HG03135 (cell line): ENCODE measurements around the gene WFS1.
A peak's percentile ranks its signal among the peaks of the same experiment; 100 is the strongest.

Experiments used
- ATAC-seq: cut with Tn5 transposase; IDR thresholded peaks from one replicate; pipeline ENCODE4 v1.9.1; 2021; ENCODE audit warnings: mild to moderate bottlenecking, moderate library complexity; ENCODE audit not compliant: unreplicated experiment

The WFS1 gene

DNA sequence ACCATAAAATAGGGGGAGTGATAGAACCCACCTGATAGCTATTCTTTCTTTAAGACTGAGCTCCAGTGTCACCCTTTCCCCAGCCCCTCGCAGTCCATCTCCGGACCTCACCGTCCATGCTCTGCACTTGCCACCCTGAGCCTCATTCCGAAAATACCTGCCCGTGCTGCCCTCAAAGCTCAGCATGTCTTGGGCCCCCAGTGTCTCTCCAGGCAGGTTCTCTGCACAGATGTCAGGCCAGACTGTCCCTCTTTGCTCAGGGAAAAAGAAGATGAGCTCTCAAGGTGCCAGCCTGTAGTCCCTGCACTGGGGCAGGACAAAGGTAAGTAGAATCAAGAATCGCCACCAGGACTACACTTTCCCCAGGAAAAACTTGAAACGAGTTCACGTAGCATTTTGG is 9.8 kb upstream of the WFS1 start:
- no peak for ATAC-seq

DNA sequence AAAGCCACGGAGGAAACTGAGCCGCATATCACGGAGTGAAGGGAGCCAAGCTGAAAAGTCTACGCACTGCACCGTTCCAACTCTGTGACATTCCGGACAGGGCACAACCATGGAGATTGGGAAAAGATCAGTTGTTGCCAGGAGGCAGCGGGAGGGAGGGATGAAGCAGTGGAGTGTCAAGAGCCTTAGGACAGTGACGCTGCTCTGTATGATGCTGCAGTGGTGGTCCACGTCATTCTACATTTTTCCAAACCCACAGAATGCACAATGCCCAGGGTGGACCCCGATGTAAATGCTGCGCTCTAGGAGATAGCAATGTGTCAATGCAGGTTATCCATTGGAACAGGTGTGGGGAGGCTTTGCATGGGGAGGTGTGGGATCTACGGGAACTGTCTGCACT is 7.5 kb upstream of the WFS1 start:
- ATAC-seq: no peak

DNA sequence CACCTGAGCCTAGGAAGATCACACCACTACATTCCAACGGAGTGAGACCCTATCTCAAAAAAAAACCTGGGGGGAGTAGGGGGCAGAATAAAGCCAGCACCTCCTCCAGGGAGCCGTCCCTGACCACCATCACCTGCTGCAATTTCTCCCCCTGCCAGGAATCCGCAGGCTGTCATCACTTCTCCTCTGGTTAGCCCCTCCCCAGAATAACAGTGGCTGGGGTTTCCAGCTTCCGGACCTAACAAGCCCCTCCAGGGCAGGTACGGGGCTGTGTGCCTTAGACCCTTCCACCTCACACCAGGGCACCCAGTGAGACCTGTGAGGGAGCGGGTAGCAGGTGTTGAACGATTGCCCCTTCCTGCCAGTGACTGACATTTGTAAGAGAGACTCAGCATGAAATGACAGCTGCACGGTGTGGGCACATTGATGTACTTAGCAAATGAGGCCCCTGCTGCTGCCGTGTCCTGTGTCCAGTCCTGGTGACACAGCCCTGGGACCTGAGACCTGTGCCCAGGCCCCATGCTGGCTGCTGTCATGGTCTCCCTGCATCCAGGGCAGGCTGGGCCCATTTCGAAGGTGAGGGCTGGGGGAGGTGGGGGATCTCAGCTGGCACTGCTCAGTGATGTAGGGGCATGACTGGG is 6.7 kb upstream of the WFS1 start:
- no peak for ATAC-seq

DNA sequence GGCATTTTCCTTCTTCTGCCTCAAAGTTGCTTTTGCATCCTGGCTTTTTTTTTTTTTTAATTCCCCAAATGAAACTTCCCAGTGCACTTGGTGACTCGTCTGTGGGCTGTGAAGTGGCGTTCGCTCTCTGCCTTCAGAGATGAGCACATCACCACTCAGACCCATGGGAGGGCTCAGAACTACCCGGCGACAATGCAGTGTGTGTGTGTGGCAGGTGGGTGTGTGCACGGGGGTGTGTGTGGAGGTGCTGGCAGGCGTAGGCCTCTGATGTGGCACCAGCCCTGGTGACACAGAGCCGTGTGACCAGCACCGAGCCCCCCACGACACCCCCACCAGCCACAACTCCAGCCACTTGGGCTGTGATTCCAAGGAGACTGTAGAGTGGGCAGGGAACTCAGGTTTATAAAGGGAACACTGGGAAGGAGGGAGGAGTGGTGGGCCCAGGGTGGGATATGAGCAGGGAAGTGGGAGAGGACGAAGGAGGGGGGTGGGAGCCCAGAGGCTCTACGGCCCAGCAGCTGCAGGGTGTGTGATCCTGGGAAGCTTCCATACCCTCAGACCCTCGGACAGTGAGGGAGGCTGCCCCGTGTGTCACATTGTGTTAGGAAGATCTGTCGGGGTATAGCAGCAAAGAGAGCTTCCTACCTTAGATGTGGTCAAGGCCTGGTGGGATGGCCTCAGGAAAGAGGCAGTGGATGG is 6.0 kb upstream of the WFS1 start:
- ATAC-seq: no peak

DNA sequence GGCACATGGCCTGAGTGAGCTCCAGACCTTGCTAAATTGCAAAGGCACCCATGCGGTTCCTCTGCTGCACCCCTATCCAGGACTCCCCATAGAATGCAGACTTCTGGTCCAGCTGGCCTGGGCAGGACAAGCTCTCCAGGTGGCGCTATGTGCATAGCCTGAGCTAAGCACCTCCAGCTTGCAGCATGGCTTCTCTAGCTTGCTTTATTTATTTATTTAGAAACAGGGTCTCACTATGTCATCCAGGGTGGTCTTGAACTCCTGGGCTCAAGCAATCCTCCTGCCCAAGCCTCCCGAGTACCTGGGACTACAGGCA is 5.5 kb upstream of the WFS1 start:
- ATAC-seq: no peak

DNA sequence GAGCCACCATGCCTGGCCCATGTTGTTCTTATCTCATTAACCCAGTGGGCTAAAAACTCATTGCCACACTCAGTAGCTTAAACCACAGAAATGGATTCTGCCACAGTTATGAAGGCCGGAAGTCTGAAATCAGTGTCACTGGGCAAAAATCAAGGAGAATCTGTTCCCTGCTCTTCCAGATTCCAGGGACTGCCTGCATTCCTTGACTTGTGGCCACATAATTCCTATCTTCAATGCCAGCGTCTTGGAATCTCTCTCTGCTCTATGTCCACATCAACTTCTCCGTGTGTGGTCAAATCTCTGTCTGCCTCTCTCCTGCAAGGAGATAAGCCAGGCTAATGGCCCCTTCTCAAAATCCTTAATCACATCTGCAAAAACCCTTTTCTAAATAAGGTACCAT is 4.1 kb upstream of the WFS1 start:
- ATAC-seq: no peak

DNA sequence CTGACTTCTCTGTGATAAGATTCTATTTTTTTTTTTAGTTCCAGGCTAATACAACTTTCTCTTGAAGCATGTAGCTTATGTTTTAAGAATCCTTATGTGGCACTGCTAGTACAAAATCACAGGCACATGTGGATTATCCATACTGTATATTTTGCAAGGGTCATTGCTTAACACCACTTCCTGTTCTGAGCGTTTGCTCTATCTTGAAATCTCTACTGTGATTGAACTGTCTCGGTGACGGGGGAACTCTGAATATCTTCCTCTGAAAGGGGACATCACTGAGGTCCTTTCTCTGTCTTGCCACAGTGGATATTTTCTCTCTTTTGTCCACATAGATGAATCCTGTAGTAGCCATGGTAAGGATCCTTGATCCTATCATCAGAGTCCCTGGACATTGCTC is 2.1 kb upstream of the WFS1 start:
- no peak for ATAC-seq

DNA sequence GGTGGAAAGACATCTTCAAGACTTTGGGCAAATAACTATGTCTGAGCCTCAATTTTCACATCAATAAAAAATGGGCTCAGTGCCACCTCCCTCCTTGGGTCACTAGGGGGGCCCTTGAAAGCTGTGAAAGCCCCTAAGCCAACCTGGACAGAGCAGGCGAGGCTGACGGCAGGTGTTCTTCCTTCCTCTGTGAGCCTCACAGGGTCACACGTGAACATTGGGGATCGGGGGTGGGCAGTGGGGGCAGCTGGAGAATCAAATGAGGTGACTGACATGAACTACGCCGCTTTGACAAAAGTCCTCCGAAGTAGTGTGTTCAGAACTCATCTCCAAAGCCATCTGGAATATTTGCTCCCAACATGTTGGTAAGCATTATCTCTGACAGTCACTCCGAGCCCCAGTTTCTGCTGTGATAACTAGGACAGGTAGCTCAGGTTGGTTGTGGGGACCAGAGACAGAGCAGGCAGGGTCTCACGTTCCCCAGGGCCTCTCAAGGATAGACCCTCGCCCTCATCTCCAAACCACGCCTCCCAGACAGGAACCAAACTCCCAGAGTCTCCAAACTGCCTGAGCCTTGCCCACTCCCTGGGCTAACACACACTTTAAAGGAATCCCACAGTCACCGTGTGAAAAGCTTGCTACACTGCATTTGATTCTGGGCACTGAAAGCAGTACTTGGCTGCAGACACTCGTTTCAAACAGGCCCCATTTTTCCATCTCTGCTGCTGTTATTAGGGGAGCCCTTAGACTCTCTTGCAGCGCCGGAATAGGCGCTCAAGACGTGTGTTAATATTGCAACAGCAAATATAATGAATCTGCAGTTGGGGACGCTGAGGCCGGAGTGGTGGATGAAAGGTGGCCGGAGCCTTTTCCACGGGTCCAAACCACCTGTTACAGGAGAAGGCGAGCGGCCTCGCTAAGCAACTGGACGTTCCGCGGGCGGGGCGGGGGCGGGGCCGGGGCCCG is 717 bp upstream of the WFS1 start:
- ATAC-seq: no peak

DNA sequence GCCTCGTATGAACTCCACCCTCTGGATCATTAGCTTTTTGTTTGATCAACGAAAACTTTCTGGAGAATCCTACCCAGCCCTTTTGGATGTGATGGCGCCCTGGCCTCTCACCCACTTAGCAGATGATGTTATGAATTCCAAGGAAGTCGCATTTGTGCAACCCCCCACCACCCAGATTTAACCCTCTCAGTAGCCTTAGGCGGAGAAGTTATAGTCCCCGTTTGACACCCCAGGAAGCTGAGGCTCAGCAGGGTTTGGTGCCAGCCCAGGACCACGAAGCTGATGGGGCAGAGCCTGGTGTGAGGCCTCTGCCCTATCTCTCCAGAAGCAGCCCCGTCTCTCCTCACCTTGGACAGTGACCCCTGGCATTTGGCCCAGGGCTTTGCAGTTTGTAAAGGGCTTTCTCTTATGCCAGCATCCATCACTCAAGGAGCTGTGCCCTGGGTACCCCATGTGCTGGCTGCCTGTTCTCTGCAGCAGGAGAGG is 1.0 kb downstream of the WFS1 start:
- no peak for ATAC-seq

DNA sequence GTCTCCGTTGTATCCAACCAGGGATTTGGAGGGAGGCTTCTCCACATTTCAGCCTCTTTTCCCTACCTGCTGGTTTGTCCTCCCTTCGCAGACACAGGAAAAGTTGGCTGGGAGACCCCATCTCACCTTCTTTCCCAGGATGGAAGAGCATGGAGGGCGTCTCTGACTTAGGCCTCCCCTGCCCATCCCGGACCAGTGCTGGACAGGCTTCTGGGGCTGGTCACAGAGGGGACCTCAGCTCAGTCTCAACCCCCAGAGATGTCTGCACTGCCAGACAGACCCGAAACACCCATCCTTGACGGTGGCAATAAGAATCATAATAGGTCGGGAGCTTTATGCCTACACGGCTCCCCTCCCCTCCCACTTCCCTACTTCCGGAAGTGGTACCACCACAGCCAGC is 1.6 kb downstream of the WFS1 start:
- no peak for ATAC-seq

DNA sequence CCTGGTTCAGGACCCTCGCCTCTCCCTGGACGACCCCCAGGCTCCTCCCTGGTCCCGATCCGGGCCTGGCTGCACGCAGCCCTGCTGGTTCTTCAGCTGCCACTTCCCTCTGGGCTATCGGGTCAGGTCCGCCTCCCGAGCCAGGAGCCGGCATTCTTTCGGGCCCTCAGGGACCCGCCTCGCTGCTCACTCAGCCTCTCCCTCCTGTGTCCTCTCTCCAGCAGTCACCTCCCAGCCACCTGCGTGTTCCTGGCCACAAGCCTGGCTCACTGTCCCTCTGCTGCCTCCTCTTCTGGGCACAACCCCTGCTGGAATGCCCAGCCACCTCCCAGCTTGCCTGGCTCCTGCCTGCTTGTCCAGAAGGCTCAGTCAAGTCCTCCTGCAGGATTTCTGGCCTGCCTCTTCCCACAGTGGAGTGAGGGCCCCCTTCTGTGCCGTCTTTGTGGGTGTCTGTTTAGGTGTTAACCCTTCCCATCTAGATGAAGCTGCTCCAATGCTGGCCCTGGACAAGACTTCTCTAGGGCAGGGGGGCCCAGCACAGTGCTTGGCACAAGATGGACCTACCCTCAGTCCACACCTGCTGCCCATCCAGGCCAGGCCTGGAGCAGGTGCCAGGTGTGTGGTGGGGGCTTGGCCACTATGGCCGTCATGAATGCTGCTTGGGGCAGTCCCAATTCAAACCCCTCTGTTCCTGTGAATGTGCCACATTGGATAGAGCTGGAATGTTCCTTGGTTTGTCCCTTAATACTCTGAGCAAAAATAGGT is 2.2 kb downstream of the WFS1 start:
- ATAC-seq: no peak

DNA sequence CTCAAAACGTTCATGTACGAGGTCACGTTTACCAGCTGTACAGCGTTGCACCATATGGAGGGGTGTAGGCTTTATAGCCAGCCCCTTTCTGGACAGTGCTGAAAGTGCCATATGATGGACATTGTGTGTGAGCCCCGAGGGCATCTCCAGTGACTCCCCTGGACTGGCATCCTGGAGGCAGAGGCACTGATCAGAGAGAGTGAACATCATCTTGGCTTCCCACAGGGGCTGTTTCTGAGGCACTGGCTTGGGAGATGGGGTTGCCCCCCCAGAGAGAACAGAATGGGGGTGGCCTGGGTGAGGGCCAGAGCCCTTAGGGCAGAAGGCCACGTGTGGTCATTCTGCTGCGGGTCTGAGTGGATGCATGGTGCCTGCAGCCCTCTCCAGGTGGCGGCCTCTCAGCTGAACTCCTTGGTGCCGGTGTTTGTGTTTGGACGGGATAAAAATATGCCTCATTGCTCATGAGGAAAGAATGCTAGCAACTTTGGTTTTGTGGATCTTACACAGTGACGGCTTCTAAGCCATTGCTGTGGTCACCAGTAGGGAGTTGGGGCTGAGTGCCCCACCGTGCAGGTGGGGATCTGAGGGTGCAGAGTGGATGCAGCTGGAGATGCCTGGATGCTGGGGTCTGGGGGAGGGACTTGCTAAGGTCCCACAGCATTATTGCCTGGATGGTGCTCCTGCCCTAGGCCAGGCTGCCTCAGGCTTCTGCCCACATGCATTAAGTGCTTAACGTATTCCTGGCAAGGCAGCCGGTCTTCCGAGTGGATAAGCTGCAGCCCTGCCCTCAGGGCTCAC is 3.4 kb downstream of the WFS1 start:
- no peak for ATAC-seq

DNA sequence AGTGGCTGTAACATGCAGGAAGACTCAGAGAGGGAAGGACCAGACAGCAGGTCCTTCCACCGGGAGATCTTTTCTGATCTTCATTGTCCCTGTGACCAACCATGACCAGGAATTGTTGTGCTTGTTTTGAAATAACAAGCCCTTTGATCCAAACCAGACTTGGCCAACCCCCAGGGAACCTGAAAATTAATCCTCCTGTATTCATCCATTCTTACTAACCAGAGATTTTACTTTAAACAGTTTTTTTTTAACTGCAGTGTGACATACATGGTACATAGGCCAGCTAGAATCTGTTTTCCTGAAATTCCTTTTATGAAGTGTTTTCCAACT is 4.0 kb downstream of the WFS1 start:
- no peak for ATAC-seq

DNA sequence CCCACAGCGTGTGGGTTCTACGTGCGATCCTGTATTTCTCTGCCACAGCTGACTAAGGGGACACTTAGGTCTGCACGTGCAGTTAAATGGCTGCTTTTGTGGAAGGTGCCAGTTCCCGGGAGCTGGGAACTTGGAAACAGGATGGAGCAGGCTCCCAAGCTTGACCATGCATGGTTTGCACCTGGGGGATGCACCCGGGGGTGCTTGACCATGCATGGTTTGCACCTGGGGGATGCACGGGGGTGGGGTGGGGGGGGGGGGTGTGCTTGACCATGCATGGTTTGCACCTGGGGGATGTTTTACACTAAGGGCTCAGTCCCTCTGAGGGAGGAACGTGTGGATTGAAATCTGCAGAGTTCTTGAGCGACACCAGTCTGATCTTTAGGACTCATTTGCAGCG is 5.7 kb downstream of the WFS1 start:
- no peak for ATAC-seq

DNA sequence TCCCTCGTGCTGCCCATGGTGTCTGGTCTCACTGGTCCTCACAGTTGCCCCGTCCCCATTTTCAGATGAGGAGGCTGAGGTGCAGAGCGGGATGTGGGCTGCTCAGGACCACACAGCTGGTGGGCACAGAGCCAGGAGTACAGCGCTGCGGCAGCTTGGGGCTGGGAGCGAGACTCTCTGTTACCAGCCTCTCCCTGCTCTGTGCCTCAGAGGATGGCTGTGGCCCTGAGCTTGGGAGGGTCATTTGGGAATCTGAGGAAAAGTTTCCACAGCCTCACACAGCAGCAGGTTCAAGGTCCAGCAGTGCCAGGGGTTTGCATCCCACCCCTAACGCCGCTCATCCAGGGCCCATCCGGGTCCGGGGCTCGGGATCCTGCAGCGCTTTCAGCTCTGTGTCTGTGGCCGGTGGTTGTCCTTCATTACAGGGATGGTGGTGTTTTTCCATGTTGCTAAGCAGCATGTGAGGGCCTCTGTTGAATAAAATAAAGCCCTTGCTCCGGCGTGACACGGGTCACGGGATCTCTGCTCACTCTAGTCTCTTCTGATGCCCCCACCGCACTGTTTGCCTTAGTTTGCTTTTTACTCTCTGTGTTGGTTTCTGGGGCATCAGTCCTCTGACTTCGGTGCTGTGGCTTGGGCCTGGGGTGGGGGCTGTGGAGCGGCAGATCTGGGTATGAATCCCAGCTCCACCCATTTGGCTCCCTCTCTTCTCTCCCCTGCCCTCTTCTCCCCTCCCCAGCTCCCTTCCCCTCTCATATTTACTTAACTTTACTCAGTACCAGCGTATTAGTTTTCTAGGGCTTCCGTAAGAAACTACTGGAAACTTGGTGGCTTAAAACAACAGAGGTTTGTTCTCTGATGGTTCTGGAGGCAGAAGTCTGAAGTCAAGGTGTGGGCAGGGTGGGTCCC is 6.5 kb downstream of the WFS1 start:
- no peak for ATAC-seq

DNA sequence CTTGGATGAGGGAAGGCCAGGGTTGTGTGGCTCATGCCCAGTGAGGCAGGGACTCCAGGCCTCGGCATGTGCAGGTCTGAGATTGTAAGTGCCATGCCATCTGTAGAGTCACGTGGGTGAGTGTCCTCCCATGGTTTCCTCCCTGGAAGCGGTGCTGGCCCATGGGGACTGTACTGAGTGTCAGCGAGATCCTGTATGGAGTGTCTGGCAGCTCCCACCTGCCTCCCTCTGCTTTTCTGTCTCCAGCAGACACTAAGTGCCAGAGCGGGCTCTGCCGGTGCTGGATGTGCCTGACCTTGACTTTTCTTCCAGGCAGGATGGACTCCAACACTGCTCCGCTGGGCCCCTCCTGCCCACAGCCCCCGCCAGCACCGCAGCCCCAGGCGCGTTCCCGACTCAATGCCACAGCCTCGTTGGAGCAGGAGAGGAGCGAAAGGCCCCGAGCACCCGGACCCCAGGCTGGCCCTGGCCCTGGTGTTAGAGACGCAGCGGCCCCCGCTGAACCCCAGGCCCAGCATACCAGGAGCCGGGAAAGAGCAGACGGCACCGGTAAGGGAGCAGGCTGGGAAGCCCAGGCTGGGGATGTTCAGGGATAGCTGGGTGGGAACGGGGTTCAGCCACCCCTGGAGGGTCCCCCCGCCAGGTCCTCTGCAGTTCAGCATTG is 7.6 kb downstream of the WFS1 start:
- ATAC-seq: no peak

DNA sequence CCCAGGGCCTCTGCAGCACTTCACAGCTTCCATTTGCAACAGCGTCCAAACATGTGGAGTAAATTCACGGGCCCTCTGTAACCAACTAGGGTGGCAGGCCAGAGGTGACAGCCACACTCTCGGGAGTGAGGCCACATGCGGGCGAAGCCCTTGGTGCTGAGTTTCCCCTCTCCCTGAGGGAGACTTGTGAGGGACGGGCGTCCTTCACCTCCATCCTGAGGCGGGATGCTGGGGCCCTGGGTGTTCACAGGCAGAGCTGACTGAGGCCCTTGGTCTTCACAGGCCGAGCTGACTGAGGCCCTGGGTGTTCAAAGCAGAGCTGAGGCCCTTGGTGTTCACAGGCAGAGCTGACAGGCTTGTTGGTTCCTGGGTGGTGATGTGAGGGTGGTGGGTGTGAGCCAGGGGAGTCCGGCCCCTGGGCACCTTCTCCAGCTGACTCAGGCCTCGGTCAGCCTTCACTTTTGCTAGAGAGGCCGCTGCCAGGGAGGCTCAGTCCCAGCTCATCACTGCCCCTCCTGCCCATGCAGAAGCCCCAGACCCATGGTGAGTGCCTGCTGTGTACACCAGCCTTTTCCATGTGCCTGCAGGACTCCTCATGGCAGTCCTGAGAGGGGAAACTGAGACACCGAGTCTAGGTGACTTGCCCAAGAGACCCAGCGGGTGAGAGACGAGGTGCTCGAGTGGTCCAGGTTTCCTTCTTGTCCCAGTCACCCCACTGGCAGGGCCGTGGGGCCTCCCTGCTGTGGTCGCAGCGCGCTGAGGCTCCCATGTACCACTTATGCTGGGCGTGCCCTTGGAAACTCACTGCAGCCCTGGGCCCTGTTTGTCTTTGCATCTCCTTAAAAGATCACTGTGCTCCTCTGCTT is 8.5 kb downstream of the WFS1 start:
- ATAC-seq: no peak

DNA sequence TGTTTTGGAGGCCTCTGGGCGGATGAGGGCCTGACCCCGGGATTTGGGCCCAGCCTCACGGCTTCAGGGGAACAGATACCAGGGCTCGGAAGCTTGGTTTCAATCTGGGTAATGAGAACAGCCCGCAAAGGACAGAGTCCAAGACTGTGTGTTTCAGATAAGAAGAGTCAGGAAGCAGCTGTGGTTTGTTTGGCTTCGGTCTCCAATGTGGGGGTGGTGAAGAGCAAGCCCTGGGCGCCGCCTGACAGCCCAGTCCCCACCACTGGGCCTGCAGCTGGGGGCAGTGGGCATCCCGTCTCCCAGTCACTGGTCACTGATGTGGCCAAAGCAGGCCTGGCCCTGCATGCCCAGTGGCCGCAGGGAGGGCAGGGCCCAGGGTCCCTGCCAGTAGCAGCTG is 9.1 kb downstream of the WFS1 start:
- ATAC-seq: peak; percentile 92
